HG02610 (cell line): Measurements from ENCODE around the gene PDPK1.
A peak's percentile ranks its signal among the peaks of the same experiment; 100 is the strongest.
"Not testable (repeated sequence)": the region's sequence is repeated elsewhere in the genome, so short reads cannot be mapped to it uniquely, and the experiment has no call there.

Source experiments
- ATAC-seq: cut with Tn5 transposase; IDR thresholded peaks from one replicate; pipeline ENCODE4 v1.9.1; 2021; ENCODE audit warnings: mild to moderate bottlenecking, moderate library complexity; ENCODE audit not compliant: unreplicated experiment

The PDPK1 gene

DNA sequence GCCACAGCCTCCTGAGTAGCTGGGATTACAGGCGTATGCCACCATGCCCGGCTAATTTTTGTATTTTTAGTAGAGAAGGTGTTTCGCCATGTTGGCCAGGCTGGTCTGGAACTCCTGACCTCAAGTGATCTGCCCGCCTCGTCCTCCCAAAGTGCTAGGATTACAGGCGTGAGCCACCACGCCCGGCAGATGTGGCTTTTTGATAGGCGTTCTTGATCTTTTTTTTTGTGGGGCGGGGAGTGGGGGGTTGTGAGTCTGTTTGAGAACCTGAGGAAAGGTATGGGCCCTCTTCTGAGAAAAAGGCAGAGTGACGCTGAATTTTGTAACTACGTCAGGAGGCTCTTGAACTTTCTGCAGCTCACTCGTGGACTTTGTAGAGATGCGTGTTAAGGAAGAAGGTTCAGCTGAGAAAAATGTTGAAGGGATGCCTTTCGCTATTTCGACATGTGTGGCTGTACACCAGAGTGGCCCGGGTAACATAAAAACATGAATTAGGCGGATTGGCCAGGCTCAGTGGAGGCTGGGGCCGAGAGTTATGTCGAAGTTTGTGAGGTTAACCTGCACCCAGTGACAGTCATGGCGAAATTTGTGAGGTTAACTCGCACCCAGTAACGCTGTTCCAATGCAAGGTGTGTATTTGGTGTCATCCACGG lies 1.5 kb downstream of the PDPK1 start:
- not testable (repeated sequence) for ATAC-seq

DNA sequence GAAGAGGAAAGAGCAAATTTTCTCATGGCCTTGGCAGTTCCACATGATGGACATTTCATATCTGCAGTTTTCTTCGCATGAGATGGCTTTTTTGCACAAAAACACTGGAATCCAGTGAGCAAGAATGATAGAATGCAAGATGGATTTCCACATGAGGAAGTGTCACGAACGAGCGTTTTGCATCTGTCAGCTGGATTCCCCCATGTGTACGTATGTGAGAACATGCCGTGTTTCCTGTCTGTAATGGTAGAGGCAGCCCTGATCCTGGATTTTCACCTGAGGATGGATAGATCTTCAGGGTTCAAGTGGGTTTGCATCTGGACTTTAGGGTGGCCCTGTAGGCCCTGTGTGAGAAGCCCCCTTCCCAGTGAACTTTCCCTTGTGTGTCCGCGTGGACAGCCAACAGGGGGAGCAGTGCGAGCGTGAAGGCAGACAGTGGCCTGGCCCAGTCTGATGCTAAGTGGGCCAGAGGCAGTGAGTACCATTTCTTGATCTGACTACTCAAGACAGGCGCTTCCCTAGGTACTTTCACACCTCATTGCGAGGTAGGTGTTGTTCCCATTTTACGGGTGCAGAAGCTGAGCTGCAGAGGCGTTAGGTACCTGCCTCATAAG lies 2.1 kb downstream of the PDPK1 start:
- ATAC-seq, result not testable (repeated sequence)

DNA sequence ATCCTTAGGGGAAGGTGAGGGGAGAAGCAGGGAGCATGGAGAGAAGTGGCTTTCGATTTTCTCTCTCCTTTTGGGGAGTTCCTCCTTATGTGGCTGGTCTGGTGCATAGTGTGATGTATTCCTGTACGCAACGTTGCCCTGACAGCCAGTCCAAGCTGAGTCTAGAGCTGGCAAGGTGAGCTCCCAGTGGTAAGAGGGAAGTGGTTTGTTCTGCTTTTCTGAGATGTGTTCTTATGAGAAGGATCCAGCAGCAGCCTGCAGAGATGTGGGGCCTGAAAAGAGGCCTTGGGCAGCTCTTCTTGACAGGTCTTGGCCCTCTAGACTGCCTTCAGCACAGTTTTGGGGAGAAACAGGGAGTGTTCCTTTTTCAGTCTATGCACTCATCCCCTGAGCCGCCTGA lies 3.1 kb downstream of the PDPK1 start:
- ATAC-seq, result not testable (repeated sequence)

DNA sequence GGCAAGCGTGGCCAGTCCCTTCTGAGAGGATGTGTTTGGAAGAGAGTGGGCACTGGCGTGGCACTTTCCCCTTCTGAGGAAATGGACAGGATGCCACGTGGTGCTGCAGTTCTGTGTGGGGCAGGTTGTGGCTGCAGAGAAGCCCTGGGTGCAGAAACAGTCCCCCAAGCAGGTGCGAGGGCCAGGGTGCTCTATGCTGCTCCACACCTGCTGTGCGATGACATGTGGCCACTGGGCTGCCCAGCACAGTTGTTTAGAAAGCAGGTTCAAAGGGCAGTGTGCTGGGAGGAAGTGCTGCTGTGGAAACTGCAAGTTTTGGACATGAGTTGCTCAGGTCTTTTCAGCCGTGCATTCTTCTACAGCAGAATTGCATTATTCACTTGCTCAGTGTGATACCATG lies 3.6 kb downstream of the PDPK1 start:
- not testable (repeated sequence) for ATAC-seq

DNA sequence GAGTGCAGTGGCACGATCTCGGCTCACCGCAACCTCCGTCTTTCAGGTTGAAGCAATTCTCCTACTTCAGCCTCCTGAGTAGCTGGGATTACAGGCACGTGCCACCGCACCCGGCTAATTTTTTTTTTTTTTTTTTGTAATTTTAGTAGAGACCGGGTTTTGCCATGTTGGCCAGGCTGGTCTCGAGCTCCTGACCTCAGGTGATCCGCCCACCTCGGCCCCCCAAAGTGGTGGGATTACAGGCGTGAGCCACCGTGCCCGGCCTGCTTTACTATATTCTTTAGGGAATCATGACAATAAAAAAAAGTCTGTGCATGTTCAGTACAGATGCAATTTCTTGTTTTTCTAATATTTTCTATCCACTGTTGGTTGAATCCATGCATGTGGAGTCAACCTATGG lies 6.0 kb downstream of the PDPK1 start:
- not testable (repeated sequence) for ATAC-seq

DNA sequence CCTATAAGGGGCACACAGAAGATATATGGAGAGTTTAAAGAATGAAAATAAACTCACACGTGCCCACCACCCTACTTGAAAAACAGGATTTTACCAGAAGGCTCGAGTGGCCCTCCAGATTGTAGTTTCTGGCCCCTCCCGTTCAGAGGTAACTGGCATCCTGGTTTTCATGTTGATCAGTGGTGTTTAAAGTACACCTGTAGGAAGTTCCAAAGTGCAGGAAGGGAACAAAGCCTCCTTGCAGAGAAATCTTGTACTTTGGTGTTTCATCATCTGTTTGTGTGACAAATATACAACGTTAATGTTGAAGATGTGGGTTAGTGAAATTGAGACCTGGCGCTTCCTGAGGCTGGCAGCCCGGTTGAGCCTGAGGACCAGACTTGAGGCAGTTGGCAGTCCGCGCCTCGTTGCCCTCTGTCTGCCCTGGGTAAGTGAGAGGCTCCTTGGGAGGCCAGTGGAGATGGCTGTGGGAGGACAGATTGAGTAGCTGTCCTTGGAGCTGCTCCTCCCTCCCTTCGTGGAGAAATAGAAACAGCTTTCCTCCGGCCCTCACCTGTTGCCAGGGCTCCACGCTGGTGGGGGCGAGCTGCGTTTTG lies 12.6 kb downstream of the PDPK1 start:
- not testable (repeated sequence) for ATAC-seq

DNA sequence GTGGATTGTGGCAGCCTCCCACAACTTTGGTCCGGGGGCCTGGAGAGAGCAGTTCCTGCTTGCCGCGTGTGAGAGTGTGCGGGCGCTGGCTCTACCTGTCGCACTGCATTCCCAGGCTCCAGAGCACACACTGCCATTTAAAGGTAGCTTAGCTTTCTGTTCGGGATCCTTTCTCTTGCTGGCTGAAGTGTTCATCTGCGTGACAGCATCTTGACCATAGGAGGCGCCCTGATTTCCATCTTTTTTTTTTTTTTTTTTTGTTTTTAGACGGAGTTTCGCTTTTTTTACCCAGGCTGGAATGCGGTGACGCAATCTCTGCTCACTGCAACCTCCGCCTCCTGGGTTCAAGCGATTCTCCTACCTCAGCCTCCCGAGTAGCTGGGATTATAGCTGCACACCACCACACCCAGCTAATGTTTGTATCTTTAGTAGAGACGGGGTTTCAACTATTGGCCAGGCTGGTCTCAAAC lies 13.6 kb downstream of the PDPK1 start:
- ATAC-seq, result not testable (repeated sequence)

DNA sequence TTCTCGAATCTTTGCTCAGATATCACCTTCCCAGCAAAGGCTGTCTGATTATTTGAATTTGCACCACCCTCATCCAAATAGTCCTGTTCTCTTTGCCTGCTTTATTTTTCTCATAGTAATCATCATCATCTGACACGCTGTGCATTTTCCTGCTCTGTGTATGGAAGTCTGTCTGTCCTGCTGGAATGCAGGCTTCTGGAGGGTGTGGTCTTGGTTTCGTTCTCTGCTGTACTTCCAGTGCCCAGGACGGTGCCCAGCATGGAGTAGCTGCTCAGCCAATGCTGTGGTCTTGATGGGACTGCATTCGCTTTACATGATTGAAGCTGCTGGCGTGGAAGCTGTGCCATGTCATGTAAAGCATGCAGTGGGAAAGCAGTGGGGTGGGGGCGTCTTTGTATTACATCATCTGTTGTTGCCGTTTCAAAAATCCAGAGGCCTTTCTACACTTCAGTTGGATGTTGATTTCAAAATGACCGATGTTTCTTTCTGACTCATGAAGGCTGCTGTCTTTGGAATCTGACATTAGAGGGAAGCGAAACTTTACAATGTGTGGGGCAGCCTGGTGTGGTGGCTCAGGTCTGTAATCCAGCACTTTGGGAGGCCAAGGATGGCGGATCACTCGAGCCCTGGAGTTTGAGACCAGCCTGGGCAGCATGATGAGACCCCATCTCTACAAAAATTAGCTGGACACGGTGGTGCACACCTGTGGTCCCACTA lies 17.0 kb downstream of the PDPK1 start:
- ATAC-seq, result not testable (repeated sequence)

DNA sequence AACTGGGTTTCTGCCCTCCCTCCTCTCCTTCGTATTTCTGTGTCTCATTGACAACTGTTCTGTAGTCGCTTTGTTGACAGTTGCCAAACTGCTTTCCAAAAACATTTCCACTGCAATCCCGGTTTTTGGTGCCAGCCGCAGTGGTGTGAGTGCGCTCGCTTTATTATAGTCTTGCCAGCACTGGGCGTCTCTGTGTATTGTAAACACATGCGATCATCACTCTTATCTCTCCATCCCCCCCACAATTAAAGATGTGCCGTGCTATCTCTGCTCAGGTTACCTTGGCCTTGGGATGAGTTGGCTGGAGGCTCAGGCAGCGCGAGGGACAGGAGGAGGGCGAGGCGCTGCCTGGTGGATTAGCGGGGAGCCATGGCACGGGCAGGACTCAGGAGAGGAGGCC lies 19.3 kb downstream of the PDPK1 start:
- ATAC-seq, result not testable (repeated sequence)

DNA sequence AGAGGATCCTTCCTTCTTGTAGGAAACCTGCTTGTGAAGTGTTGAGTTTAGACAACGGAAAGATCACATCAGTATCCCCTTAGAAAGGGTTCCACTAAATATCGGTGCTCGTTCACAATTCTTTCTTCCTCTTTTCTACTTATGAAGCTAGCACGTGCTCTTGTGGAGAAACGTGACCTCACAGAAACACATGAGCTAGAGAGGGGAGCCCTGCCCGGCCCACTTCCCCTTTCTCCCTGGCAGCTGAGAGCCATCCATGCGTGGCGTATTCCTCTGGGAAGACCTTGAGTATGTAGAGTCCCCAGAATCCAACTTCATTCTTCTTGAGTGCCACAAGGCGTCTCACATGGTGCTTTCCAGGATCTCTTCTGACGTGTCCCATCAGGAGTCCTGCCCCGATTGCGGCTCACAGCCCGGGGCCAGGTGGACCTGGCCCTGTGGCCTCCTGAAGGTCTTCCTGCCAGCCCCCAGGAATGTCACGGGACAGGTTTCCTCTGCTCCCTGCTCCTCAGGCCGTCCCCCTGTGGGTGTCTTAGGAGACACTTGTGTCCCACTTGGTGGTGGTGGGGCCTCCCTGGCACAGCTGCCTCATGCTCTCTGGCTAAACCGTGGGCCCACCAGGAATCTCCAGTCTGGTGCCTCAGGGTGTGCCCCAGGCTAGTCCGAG lies 22.4 kb downstream of the PDPK1 start:
- peak; percentile 61 for ATAC-seq

DNA sequence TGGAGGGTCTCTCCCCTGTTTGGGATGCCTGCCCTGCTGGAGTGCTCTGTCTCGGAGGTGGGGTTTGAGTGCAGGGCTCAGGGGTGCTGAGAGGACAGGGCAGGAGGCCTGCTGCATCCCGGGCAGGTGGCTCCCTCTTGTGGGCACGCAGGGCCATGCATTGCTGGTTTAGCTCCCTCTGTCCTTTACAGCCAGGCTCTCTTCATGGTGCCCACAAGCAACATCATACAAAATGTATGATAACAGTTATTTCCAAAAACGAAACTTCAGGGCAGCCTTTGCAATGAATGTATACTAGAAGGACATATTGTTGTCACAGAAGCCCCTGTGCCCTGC lies 22.9 kb downstream of the PDPK1 start:
- ATAC-seq, result peak; percentile 53

DNA sequence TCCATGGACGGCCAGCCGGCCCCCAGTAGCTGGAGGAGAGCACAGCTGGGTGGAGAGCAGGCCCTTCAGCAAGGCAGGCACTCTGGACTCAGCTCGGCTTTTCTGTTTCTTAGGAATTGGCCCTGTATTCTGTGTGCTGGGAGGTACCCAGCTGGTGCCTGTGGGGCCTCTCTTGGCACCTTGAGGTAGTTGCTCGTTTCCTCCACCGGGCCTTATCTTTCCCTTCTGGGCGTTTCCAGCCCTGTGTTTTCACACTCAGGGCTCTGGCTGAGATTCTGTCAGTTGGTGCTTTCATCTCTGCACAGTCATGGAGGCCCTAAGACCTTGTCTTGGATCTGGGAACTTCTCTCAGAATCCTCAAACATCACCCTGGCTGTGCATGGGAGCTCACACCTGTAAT lies 29.7 kb downstream of the PDPK1 start:
- not testable (repeated sequence) for ATAC-seq

DNA sequence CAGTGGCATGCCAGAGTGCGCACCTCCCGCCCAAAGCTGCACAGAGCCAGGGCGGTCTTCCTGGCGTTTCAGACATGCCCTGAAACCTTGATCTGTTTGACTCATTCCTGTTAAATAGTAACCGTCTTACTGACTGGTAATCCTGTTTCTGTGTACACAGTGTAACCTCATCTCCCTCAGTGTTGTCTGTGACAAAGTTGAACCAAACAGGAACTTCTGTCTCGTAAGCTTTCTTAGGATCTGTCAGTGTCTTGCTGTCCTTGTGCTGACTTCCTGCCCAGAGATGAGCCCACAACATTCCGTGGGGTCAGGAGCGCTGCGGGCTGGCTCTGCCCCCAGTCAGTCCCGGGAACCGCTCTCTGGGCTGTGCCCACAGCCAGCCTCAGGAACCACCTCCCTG lies 30.8 kb downstream of the PDPK1 start:
- not testable (repeated sequence) for ATAC-seq

DNA sequence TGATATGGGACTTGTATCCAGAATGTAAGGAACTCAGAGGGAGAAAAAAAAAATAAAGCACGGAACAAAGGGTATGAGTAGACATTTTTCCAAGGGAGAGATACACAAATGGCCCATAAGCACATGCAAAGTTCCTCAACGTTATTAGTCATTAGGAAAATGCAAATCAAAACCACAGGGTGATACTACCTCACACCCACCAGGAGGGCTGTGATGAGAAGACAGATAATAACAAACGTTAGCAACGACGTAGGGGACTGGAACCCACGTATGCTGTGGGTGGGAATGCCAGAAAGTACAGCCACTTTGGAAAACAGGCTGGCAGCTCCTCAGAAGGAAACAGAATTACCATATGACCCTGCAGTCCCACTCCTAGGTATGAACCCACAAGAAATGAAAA lies 34.9 kb downstream of the PDPK1 start:
- ATAC-seq, result not testable (repeated sequence)

DNA sequence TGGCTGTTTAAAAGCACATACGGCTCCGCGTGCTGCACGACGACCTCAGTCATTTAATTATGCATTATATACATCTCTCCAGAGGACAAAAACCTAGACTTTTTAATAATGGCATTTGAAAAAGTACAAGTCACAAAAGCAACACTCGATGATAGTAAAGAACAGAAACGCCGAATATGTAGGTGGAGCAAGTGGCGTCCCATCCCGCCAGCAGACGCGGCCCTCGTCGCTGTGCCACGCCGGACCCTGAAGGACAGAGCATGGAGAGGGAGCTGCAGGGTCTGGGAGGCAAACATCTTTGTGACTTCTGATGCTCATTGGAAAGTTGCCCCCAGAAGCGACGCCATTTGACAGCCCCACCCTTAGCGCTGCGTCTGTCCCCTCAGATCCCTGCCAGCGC lies 38.0 kb downstream of the PDPK1 start:
- ATAC-seq, result not testable (repeated sequence)

DNA sequence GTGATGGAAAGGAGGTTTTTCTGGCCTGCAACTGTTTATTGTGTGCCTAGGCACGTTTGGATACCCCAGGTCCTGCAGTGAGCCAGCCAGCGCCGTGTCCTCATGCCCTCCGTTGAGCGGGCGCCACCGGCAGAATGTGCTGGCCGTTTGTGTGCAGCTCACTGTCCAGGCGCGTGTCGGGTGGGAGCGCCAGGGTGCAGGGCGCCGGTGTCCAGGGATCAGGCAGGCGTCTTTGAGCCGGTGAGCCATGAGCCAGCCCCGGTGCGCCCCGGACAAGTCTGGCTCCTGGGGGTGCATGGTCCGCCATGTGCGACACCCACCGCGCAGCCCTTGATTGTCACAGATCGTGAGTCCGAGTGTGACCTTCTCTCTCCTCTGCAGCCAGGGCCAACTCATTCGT lies 39.2 kb downstream of the PDPK1 start:
- ATAC-seq, result not testable (repeated sequence)

DNA sequence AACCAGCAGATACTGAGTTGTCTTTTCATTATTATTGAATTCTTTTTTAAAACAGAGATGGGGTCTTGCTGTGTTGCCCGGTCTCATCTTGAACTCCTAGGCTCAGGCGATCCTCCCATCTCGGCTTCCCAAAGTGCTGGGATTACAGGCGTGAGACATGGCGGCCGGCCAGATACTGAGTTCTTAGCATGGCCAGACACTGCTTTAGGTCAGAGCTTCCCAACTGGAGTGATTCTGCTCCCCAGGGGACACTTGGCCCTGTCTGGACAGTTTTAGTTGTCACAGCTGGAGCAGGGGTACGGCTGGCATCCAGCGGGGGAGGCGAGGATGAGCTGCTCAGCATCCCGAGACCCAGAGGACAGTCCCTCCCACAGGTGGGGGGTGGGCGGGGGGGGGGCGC lies 41.1 kb downstream of the PDPK1 start:
- not testable (repeated sequence) for ATAC-seq

DNA sequence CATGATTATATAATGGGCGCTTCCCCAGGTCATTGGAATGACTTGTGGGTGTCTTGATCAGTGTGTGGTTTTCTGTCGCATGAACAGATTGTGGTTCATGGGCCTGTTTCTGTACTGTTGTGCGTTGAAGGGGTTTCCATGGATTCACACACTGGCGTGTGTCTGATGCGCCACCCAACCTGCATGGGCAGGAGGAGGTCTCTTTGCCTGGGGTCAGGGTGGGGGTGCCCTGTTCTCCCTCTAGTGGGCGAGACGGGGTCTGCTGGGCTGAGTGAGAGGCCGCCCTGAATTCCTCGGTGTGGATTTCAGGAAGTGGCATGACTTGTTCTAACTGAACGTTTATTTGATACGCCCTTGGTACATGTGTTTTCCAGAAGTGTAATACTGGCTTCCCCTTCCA lies 42.3 kb downstream of the PDPK1 start:
- ATAC-seq, result not testable (repeated sequence)

DNA sequence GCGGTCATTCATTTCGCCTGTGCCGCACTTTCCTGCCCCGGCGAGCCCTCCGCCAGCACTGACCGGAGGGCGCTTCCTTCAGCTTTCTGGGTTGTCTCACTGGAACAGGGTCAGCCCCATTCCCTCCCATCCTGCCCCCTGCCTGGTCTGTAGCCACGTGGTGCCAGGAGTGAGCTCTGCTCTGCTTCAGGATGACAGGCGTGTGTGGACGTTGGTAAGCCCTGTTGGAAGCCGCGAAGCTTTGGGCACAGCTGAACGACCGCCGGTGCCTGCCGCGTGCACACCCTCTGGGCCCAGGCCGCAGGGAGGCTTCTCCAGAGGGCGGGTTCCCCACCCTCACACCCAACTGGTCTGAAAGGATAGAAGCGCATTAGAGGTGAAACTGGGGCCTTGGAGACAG lies 43.0 kb downstream of the PDPK1 start:
- ATAC-seq, result not testable (repeated sequence)

DNA sequence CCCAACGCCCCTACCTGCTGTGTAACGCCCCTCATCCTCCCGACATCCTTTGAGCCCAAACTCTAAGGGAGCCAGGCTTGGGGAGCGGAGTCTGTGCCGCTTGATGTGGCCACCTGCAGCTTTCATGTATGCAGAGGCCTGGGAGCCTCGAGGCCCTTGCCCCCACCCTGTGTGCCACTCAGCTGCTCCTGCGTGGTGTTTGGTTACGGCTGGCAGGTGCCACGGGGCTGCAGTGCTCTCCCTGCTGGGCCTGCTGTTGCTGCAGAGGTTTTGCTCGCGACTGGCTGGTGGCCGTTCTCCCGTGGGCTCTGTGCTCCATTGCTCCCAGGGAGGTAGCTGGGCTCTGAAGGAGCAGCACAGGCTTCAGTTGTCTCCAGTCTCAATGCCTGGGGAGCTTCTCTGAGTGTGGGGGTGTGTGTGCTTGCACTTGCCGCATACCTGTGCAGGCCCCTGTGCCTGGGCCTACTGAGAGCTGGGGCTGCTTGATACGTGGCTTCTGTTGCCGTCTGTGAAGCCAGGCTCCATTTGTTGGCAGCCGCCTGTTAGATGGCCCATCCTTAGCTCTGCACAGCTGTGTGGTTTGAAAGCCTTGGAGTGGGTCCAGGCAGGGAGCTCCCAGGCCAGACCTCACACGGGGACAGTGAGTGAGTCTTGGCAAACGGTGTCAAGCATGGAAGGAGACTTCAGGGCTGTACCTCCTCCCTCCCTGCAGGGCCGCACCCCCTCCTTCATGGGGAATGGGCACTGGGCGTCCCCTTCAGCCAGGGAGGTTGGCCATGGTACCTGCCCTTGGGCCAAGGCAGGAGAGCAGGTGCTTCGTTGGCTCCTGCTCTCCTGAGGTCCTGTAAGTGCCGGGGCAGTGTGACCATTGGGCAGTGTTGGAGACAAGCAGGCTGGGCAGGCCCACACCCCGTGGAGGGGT lies 47.2 kb downstream of the PDPK1 start:
- ATAC-seq, result no peak
